Activated CD4-positive, alpha-beta T cell treated with anti-CD3 and anti-CD28 coated beads, Interleukin-2, amount 10 ng/mL, durations not matched to agents 24 days and 14 days (primary cell): ENCODE data around the gene GPX4. TPM values are rescaled to one million over a fixed set of nuclear protein-coding genes. Genes with fewer than 3 reads are reported as not detected.
"Not testable (repeated sequence)": the region's sequence is repeated elsewhere in the genome, so short reads cannot be mapped to it uniquely, and the experiment has no call there.

Experiments
- DNase-seq: peaks from one replicate; pipeline ENCODE4 v3.0.0; 2022
- H3K27ac Mint-ChIP-seq: one replicate; pipeline ENCODE4 v1.8.0; 2022; ENCODE audit warnings: mild to moderate bottlenecking, mixed read lengths
- H3K27me3 Mint-ChIP-seq: one replicate; pipeline ENCODE4 v1.8.0; 2022; ENCODE audit warnings: mixed read lengths
- H3K36me3 Mint-ChIP-seq: one replicate; pipeline ENCODE4 v1.8.0; 2022; ENCODE audit warnings: low read depth, mild to moderate bottlenecking, mixed read lengths
- H3K4me1 Mint-ChIP-seq: one replicate; pipeline ENCODE4 v1.8.0; 2021; ENCODE audit warnings: mixed read lengths
- H3K4me3 Mint-ChIP-seq: one replicate; pipeline ENCODE4 v1.8.0; 2022; ENCODE audit warnings: mild to moderate bottlenecking, moderate library complexity, mixed read lengths
- H3K9me3 Mint-ChIP-seq: one replicate; pipeline ENCODE4 v1.8.0; 2021; ENCODE audit warnings: mixed read lengths
- intact Hi-C: fragments of 100-400 bp; cut with micrococcal nuclease; formaldehyde crosslinking; loops from one replicate; pipeline ENCODE4 v1.15.1; 2023
- total RNA-seq: library from RNA; stranded (reverse); gene quantifications from 2 replicates; pipeline ENCODE4 v1.2.3, GENCODE V29; 2022

Gene GPX4
- total RNA-seq, 1 donor from 2014 or later = 239 TPM

DNA sequence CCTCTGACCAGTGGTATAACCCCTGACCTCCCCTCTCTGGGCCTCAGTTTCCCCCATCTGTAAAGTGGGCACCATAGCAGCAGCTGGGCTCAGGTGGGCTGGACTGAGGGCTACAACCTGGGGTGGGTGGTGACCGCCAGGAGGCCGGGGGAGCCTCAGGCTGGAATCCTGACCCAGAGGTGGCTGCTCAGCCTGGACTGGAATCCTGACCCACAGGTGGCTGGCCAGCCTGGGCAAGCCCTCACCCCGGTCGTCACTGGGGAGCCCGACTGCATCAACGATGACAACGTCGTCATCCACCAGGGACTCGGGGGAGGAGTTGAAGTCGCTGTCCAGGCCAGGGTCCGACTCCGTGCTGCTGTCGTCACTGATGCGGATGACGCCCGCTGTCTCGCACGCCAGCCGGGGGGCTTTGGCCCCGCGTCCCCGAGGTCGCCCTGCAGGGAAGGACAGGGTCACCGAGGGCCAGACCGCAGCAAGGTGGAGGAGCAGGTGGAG is 10.2 kb downstream of the GPX4 start:
- Mint-ChIP-seq H3K4me3 (no peak overlapping the region), H3K27me3 (no peaks in the 10 kb centered on the region), H3K9me3 (no peaks in the 10 kb centered on the region), H3K27ac (no peak overlapping the region), H3K36me3 (peaks cover 26% of the 10 kb centered on the region), H3K4me1 (no peaks in the 10 kb centered on the region)
- intact Hi-C loops = no loop called here
- DNase-seq = no peak

DNA sequence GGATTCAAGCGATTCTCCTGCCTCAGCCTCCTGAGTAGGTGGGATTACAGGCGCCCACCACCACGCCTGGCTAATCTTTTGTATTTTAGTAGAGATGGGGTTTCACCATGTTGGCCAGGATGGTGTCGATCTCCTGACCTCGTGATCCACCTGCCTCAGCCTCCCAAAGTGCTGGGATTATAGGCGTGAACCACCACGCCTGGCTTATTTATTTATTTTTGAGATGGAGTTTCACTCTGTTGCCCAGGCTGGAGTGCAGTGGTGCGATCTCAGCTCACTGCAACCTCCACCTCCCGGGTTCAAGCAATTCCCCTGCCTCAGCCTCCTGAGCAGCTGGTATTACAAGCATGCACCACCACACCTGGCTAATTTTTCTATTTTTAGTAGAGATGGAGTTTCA is 10.9 kb downstream of the GPX4 start:
- intact Hi-C loops, H3K4me3 Mint-ChIP-seq, H3K27ac Mint-ChIP-seq, DNase-seq, H3K4me1 Mint-ChIP-seq, H3K27me3 Mint-ChIP-seq, H3K9me3 Mint-ChIP-seq: not testable (repeated sequence)
- H3K36me3 Mint-ChIP-seq = peaks cover 27% of the 10 kb centered on the region

- H3K9me3 Mint-ChIP-seq = no peaks in the 10 kb centered on the region
Observed at GRCh38 chr19:1115646-1116420, 12.0 kb downstream of the GPX4 start.

GRCh38 chr19:1116726-1117581 is 13.2 kb downstream of the GPX4 start:
- H3K9me3 Mint-ChIP-seq = no peaks in the 10 kb centered on the region
- H3K27me3 Mint-ChIP-seq = no peaks in the 10 kb centered on the region
- intact Hi-C loops = no loop called here
- DNase-seq = no peak
- H3K4me1 Mint-ChIP-seq = no peaks in the 10 kb centered on the region
- no peak overlapping the region for H3K27ac Mint-ChIP-seq
- H3K36me3 Mint-ChIP-seq = peaks cover 42% of the 10 kb centered on the region
- H3K4me3 Mint-ChIP-seq = no peak overlapping the region

More at GRCh38 chr19:1115646-1116420, 12.0 kb downstream of the GPX4 start:
- intact Hi-C loops = no loop called here
- DNase-seq = no peak
- H3K4me3 Mint-ChIP-seq = no peak overlapping the region
- no peaks in the 10 kb centered on the region for H3K4me1 Mint-ChIP-seq
- H3K27me3 Mint-ChIP-seq = no peaks in the 10 kb centered on the region
- no peak overlapping the region for H3K27ac Mint-ChIP-seq
- H3K36me3 Mint-ChIP-seq = peaks cover 31% of the 10 kb centered on the region

DNA sequence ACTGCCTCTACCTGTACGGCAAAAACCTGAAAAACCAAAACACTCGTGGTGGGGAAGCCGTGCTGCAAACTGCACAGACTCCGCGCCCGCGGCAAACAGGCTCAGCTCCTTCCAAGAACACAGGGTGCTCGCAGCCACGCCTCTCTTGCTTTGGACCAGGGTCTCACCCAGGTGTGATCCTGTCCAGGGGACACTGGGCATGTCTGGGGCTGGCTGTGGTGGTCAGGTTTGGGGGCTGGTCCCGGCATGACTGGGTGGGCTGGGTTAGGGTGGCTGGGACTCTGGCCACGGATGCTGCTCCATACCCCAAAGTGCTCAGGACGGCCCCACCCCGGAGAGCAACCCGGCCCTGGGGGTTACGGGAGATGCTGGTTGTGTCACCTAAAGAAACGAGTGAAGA is 13.9 kb downstream of the GPX4 start:
- no peak overlapping the region for H3K27ac Mint-ChIP-seq
- no peaks in the 10 kb centered on the region for H3K27me3 Mint-ChIP-seq
- peaks cover 44% of the 10 kb centered on the region for H3K36me3 Mint-ChIP-seq
- no peak for DNase-seq
- no peaks in the 10 kb centered on the region for H3K9me3 Mint-ChIP-seq
- intact Hi-C loops = no loop called here
- H3K4me1 Mint-ChIP-seq = no peaks in the 10 kb centered on the region
- H3K4me3 Mint-ChIP-seq = no peak overlapping the region

GRCh38 chr19:1118999-1119398 is 15.2 kb downstream of the GPX4 start:
- intact Hi-C loops = no loop called here
- no peaks in the 10 kb centered on the region for H3K27me3 Mint-ChIP-seq
- no peaks in the 10 kb centered on the region for H3K9me3 Mint-ChIP-seq

DNA sequence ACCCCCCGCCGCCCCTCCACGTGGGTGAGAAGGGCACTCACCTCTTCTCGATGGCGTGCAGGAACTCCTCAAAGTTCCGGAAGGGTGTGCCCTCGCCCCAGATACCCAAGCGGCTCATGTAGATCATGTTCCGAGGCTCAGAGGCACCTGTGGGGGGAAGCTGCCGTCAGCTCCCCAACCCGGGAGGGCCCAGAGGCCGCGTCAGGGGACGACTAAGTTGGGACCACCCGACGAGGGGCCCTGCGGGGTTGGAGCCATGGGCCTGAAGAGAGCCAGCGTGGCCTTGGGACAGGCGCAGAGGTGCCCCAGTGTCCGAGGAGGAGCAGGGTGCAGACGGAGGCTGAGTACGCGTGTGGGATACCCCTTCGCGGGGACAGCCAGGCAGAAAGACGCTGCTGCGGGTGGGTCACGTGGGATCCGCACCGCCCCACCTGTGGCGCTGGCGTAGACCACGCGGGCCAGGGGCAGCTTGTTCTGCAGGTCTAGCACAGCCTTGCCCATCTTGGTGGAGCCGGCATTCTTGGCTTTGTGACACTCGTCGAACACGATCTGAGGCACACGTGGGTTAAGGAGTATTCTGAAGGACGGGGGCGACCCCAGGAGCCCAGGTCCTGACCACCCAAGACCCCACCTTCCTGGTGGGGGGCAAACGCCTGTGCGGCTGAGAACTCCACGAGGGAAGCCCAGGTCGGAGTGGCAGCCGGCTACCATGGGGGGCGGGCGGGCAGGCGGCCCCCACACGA is 15.9 kb downstream of the GPX4 start:
- DNase-seq = no peak
- no peaks in the 10 kb centered on the region for H3K9me3 Mint-ChIP-seq

More at GRCh38 chr19:1118999-1119398, 15.2 kb downstream of the GPX4 start:
- no peaks in the 10 kb centered on the region for H3K4me1 Mint-ChIP-seq
- no peak overlapping the region for H3K4me3 Mint-ChIP-seq
- peaks cover 44% of the 10 kb centered on the region for H3K36me3 Mint-ChIP-seq
- no peak overlapping the region for H3K27ac Mint-ChIP-seq
- DNase-seq = no peak

GRCh38 chr19:1121395-1121794 is 17.6 kb downstream of the GPX4 start:
- intact Hi-C loops = no loop called here
- no peaks in the 10 kb centered on the region for H3K9me3 Mint-ChIP-seq
- no peak for DNase-seq
- no peaks in the 10 kb centered on the region for H3K4me1 Mint-ChIP-seq
- H3K27me3 Mint-ChIP-seq = no peaks in the 10 kb centered on the region
- peaks cover 47% of the 10 kb centered on the region for H3K36me3 Mint-ChIP-seq
- no peak overlapping the region for H3K27ac Mint-ChIP-seq
- no peak overlapping the region for H3K4me3 Mint-ChIP-seq

More for the DNA sequence above, 15.9 kb downstream of the GPX4 start:
- peaks cover 45% of the 10 kb centered on the region for H3K36me3 Mint-ChIP-seq
- intact Hi-C loops = no loop called here
- H3K4me1 Mint-ChIP-seq = no peaks in the 10 kb centered on the region
- H3K4me3 Mint-ChIP-seq = no peak overlapping the region
- H3K27ac Mint-ChIP-seq = no peak overlapping the region
- H3K27me3 Mint-ChIP-seq = no peaks in the 10 kb centered on the region

GRCh38 chr19:1122021-1122971 is 18.5 kb downstream of the GPX4 start:
- Mint-ChIP-seq H3K4me1 (peaks cover 3% of the 10 kb centered on the region), H3K4me3 (no peak overlapping the region), H3K27ac (peak overlapping the region; percentile 25), H3K9me3 (no peaks in the 10 kb centered on the region), H3K27me3 (no peaks in the 10 kb centered on the region), H3K36me3 (peaks cover 54% of the 10 kb centered on the region)
- intact Hi-C loops = no loop called here
- DNase-seq = no peak

- no peaks in the 10 kb centered on the region for H3K27me3 Mint-ChIP-seq
- intact Hi-C loops = no loop called here
- H3K36me3 Mint-ChIP-seq = peaks cover 56% of the 10 kb centered on the region
- H3K9me3 Mint-ChIP-seq = no peaks in the 10 kb centered on the region
- peak overlapping the region; percentile 25 for H3K27ac Mint-ChIP-seq
- peak; percentile 86 for DNase-seq
- H3K4me3 Mint-ChIP-seq = no peak overlapping the region
- H3K4me1 Mint-ChIP-seq = peaks cover 3% of the 10 kb centered on the region
Observed at GRCh38 chr19:1122972-1123363, 19.2 kb downstream of the GPX4 start.

- Mint-ChIP-seq H3K4me3 (no peak overlapping the region), H3K4me1 (peaks cover 3% of the 10 kb centered on the region), H3K27ac (no peak overlapping the region), H3K36me3 (peaks cover 53% of the 10 kb centered on the region), H3K9me3 (no peaks in the 10 kb centered on the region), H3K27me3 (no peaks in the 10 kb centered on the region)
- DNase-seq = no peak
- intact Hi-C loops = no loop called here
Observed at GRCh38 chr19:1123381-1123780, 19.6 kb downstream of the GPX4 start.

GRCh38 chr19:1123885-1124677 is 20.3 kb downstream of the GPX4 start:
- intact Hi-C loops = no loop called here
- Mint-ChIP-seq H3K27me3 (no peaks in the 10 kb centered on the region), H3K9me3 (no peaks in the 10 kb centered on the region), H3K4me3 (no peak overlapping the region), H3K4me1 (peaks cover 3% of the 10 kb centered on the region), H3K36me3 (peaks cover 49% of the 10 kb centered on the region), H3K27ac (no peak overlapping the region)
- no peak for DNase-seq
